Activated T-helper 1 cell treated with anti-CD3 and anti-CD28 coated beads, Interleukin-12 subunit alpha, Interleukin-12 subunit beta, Interleukin-2, Interleukin-4 antibody, amounts not matched to agents 30 ng/mL and 10 ng/mL and 1 ng/mL, durations not matched to agents 14 hours and 24 hours and 36 hours (primary cell): ENCODE measurements around the gene NTHL1. TPM values are rescaled to one million over a fixed set of nuclear protein-coding genes. Genes with fewer than 3 reads are reported as not detected.

ENCODE experiments used
- DNase-seq: peaks from one replicate; pipeline ENCODE4 v3.0.0; 2021; ENCODE audit warnings: low spot score
- H3K27ac Mint-ChIP-seq: one replicate; pipeline ENCODE4 v1.8.0; 2021; ENCODE audit warnings: mild to moderate bottlenecking, mixed read lengths
- H3K27me3 Mint-ChIP-seq: one replicate; pipeline ENCODE4 v1.8.0; 2022; ENCODE audit warnings: mild to moderate bottlenecking, moderate library complexity, mixed read lengths; ENCODE audit not compliant: insufficient read depth
- H3K36me3 Mint-ChIP-seq: one replicate; pipeline ENCODE4 v1.8.0; 2021; ENCODE audit warnings: low read depth, mixed read lengths
- H3K4me1 Mint-ChIP-seq: one replicate; pipeline ENCODE4 v1.8.0; 2021; ENCODE audit warnings: low read depth, mixed read lengths
- H3K4me3 Mint-ChIP-seq: one replicate; pipeline ENCODE4 v1.8.0; 2021; ENCODE audit warnings: mild to moderate bottlenecking, moderate library complexity, mixed read lengths
- H3K9me3 Mint-ChIP-seq: one replicate; pipeline ENCODE4 v1.8.0; 2021; ENCODE audit warnings: mixed read lengths
- intact Hi-C: fragments of 100-400 bp; cut with micrococcal nuclease; formaldehyde crosslinking; loops from one replicate; pipeline ENCODE4 v1.15.1; 2024
- total RNA-seq: library from RNA; stranded (reverse); gene quantifications from 2 replicates; pipeline ENCODE4 v1.2.3, GENCODE V29; 2022

Gene NTHL1
- total RNA-seq, 1 donor from 2014 or later = 50.0 TPM

GRCh38 chr16:2070576-2071453, 23.2 kb upstream of the NTHL1 start:
- no peak for DNase-seq
- intact Hi-C loops = no loop called here

GRCh38 chr16:2066139-2066538, 18.5 kb upstream of the NTHL1 start:
- H3K4me3 Mint-ChIP-seq = no peak overlapping the region
- intact Hi-C loops = no loop called here
- no peak overlapping the region for H3K27ac Mint-ChIP-seq
- H3K9me3 Mint-ChIP-seq = no peaks in the 10 kb centered on the region
- DNase-seq = no peak
- H3K27me3 Mint-ChIP-seq = no peaks in the 10 kb centered on the region
- H3K36me3 Mint-ChIP-seq = peaks cover 19% of the 10 kb centered on the region
- H3K4me1 Mint-ChIP-seq = no peaks in the 10 kb centered on the region

More at GRCh38 chr16:2070576-2071453, 23.2 kb upstream of the NTHL1 start:
- Mint-ChIP-seq H3K4me1 (no peaks in the 10 kb centered on the region), H3K9me3 (no peaks in the 10 kb centered on the region), H3K36me3 (peaks cover 20% of the 10 kb centered on the region), H3K4me3 (no peak overlapping the region), H3K27me3 (no peaks in the 10 kb centered on the region), H3K27ac (no peak overlapping the region)

- intact Hi-C loops = no loop called here
- no peak overlapping the region for H3K27ac Mint-ChIP-seq
- DNase-seq = no peak
- no peak overlapping the region for H3K4me3 Mint-ChIP-seq
- no peaks in the 10 kb centered on the region for H3K9me3 Mint-ChIP-seq
- H3K27me3 Mint-ChIP-seq = no peaks in the 10 kb centered on the region
- no peaks in the 10 kb centered on the region for H3K4me1 Mint-ChIP-seq
- H3K36me3 Mint-ChIP-seq = peaks cover 16% of the 10 kb centered on the region
Measured at GRCh38 chr16:2064368-2064945, 16.8 kb upstream of the NTHL1 start.

GRCh38 chr16:2063861-2064260, 16.2 kb upstream of the NTHL1 start:
- Mint-ChIP-seq H3K36me3 (peaks cover 16% of the 10 kb centered on the region), H3K27me3 (no peaks in the 10 kb centered on the region), H3K4me1 (no peaks in the 10 kb centered on the region), H3K4me3 (no peak overlapping the region), H3K9me3 (no peaks in the 10 kb centered on the region), H3K27ac (no peak overlapping the region)
- intact Hi-C loops = no loop called here
- DNase-seq = no peak

- DNase-seq = no peak
- Mint-ChIP-seq H3K36me3 (peaks cover 16% of the 10 kb centered on the region), H3K9me3 (no peaks in the 10 kb centered on the region), H3K4me3 (no peak overlapping the region), H3K27ac (no peak overlapping the region), H3K4me1 (no peaks in the 10 kb centered on the region), H3K27me3 (no peaks in the 10 kb centered on the region)
- intact Hi-C loops = no loop called here
Measured at GRCh38 chr16:2062801-2063200, 15.2 kb upstream of the NTHL1 start.

- intact Hi-C loops = no loop called here
Measured at GRCh38 chr16:2061526-2061925, 13.9 kb upstream of the NTHL1 start.

GRCh38 chr16:2061023-2061422, 13.4 kb upstream of the NTHL1 start:
- no peaks in the 10 kb centered on the region for H3K9me3 Mint-ChIP-seq
- no peak for DNase-seq

More at GRCh38 chr16:2061526-2061925, 13.9 kb upstream of the NTHL1 start:
- no peak overlapping the region for H3K27ac Mint-ChIP-seq
- no peak overlapping the region for H3K4me3 Mint-ChIP-seq
- no peak for DNase-seq
- H3K27me3 Mint-ChIP-seq = no peaks in the 10 kb centered on the region
- H3K4me1 Mint-ChIP-seq = no peaks in the 10 kb centered on the region
- H3K9me3 Mint-ChIP-seq = no peaks in the 10 kb centered on the region
- peaks cover 12% of the 10 kb centered on the region for H3K36me3 Mint-ChIP-seq

GRCh38 chr16:2060346-2060745, 12.7 kb upstream of the NTHL1 start:
- Mint-ChIP-seq H3K4me1 (no peaks in the 10 kb centered on the region), H3K27ac (no peak overlapping the region), H3K9me3 (no peaks in the 10 kb centered on the region), H3K36me3 (peaks cover 5% of the 10 kb centered on the region), H3K27me3 (no peaks in the 10 kb centered on the region), H3K4me3 (no peak overlapping the region)
- no peak for DNase-seq
- intact Hi-C loops = no loop called here

More at GRCh38 chr16:2061023-2061422, 13.4 kb upstream of the NTHL1 start:
- no peaks in the 10 kb centered on the region for H3K4me1 Mint-ChIP-seq
- intact Hi-C loops = no loop called here
- no peak overlapping the region for H3K4me3 Mint-ChIP-seq
- peaks cover 9% of the 10 kb centered on the region for H3K36me3 Mint-ChIP-seq
- H3K27ac Mint-ChIP-seq = no peak overlapping the region
- no peaks in the 10 kb centered on the region for H3K27me3 Mint-ChIP-seq

GRCh38 chr16:2058872-2059271, 11.2 kb upstream of the NTHL1 start:
- H3K9me3 Mint-ChIP-seq = no peaks in the 10 kb centered on the region
- no peak for DNase-seq
- no peaks in the 10 kb centered on the region for H3K27me3 Mint-ChIP-seq
- no peaks in the 10 kb centered on the region for H3K4me1 Mint-ChIP-seq
- H3K36me3 Mint-ChIP-seq = peaks cover 5% of the 10 kb centered on the region
- no peak overlapping the region for H3K4me3 Mint-ChIP-seq
- H3K27ac Mint-ChIP-seq = no peak overlapping the region
- intact Hi-C loops = no loop called here

- intact Hi-C loops = no loop called here
- Mint-ChIP-seq H3K4me3 (no peak overlapping the region), H3K9me3 (no peaks in the 10 kb centered on the region), H3K27ac (no peak overlapping the region), H3K36me3 (peaks cover 5% of the 10 kb centered on the region), H3K4me1 (no peaks in the 10 kb centered on the region), H3K27me3 (no peaks in the 10 kb centered on the region)
- no peak for DNase-seq
Measured at GRCh38 chr16:2058420-2058819, 10.8 kb upstream of the NTHL1 start.

- H3K36me3 Mint-ChIP-seq = peaks cover 5% of the 10 kb centered on the region
- no peak overlapping the region for H3K4me3 Mint-ChIP-seq
- H3K4me1 Mint-ChIP-seq = no peaks in the 10 kb centered on the region
- intact Hi-C loops = no loop called here
- H3K27ac Mint-ChIP-seq = no peak overlapping the region
- no peaks in the 10 kb centered on the region for H3K27me3 Mint-ChIP-seq
- DNase-seq = no peak
- no peaks in the 10 kb centered on the region for H3K9me3 Mint-ChIP-seq
Measured at GRCh38 chr16:2057438-2057837, 9.8 kb upstream of the NTHL1 start.

- intact Hi-C loops = no loop called here
- Mint-ChIP-seq H3K27me3 (no peaks in the 10 kb centered on the region), H3K27ac (no peak overlapping the region)
Measured at GRCh38 chr16:2056681-2057407, 9.2 kb upstream of the NTHL1 start.

GRCh38 chr16:2056077-2056476, 8.4 kb upstream of the NTHL1 start:
- no peak for DNase-seq
- no peak overlapping the region for H3K27ac Mint-ChIP-seq
- intact Hi-C loops = no loop called here
- no peak overlapping the region for H3K4me3 Mint-ChIP-seq
- H3K9me3 Mint-ChIP-seq = no peaks in the 10 kb centered on the region
- no peaks in the 10 kb centered on the region for H3K27me3 Mint-ChIP-seq
- H3K4me1 Mint-ChIP-seq = no peaks in the 10 kb centered on the region
- H3K36me3 Mint-ChIP-seq = peaks cover 6% of the 10 kb centered on the region

More at GRCh38 chr16:2056681-2057407, 9.2 kb upstream of the NTHL1 start:
- Mint-ChIP-seq H3K4me3 (no peak overlapping the region), H3K9me3 (no peaks in the 10 kb centered on the region), H3K36me3 (peaks cover 5% of the 10 kb centered on the region), H3K4me1 (no peaks in the 10 kb centered on the region)
- DNase-seq = no peak
